VCaP (cell line): ENCODE results near the gene HMGB4.

Experiments used
- H3K27ac ChIP-seq: fragments of 450-650 bp; 2 replicates; pipeline ENCODE4 v1.5.1; 2017
- TF ChIP-seq, protein P1 (sequence below): fragments of 450-650 bp; conservative IDR thresholded peaks from 2 replicates; pipeline ENCODE4 v1.5.1; 2017; ENCODE audit warnings: mild to moderate bottlenecking, moderate library complexity

The HMGB4 gene, protein sequence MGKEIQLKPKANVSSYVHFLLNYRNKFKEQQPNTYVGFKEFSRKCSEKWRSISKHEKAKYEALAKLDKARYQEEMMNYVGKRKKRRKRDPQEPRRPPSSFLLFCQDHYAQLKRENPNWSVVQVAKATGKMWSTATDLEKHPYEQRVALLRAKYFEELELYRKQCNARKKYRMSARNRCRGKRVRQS

DNA sequence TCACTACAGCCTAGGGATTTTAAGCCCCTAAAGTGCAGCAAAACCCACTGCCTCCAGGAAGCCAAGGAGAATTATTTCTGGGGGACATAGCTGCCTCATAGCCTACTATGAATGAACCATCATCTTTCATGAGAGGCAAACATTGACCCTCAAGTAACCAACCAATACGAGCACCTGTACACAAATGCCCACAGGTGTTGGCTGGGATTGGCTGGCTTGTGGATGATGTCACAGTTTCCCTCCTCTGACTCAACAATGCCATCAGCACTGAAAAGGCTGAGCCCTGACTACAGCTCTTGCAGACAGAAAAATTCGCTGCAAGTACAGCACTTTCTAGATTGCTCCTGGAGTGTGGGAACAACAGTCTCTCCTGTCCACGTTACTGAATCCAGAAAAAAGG lies at the start of gene HMGB4:
TSS of gene HMGB4 (plus strand) at position 301 of the 400 bp plus-strand sequence. CDS start 113 bp downstream, outside the sequence.
- TF ChIP-seq, protein P1, sequence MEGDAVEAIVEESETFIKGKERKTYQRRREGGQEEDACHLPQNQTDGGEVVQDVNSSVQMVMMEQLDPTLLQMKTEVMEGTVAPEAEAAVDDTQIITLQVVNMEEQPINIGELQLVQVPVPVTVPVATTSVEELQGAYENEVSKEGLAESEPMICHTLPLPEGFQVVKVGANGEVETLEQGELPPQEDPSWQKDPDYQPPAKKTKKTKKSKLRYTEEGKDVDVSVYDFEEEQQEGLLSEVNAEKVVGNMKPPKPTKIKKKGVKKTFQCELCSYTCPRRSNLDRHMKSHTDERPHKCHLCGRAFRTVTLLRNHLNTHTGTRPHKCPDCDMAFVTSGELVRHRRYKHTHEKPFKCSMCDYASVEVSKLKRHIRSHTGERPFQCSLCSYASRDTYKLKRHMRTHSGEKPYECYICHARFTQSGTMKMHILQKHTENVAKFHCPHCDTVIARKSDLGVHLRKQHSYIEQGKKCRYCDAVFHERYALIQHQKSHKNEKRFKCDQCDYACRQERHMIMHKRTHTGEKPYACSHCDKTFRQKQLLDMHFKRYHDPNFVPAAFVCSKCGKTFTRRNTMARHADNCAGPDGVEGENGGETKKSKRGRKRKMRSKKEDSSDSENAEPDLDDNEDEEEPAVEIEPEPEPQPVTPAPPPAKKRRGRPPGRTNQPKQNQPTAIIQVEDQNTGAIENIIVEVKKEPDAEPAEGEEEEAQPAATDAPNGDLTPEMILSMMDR = no peak
- no peak within 1 kb of the TSS for H3K27ac ChIP-seq

DNA sequence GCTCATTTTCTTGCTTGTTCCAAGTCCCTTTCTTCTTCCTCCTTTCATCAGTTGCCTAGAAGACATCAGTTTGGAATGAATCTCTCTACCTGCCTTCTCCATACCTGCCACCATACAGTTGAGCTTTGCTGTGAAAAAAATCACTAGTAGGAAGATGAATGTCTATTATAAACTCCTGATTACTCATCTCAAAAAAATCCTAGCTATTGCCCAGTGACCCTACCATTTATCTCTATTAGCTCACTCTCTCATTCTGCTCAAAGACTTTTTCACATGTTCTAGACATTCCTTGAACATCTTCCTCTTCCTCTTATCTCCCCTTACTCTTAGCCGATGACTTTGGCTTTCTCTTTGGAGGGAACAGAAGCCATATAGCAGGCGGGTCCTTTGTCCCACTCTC lies 49.7 kb upstream of the HMGB4 start:
- TF ChIP-seq, protein P1 = no peak
- H3K27ac ChIP-seq = no peak overlapping the region

DNA sequence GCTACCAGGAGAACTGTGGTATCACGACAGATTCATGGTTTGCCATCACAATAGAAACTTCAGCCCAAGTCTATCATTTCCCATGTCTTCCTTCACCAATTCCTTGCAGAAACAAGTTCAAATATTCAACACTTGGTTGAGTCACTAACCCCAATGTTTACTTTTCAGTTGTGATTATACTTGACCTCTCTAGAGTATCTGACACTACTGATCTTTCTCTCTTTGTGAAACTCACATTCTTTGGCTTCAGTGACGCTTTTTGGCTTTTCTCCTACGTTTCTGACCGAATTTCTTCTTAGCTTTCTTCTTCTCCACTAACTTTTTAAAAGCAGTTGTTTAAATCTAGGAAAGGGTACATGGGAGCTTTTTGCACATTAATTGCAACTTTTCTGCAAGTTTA lies 48.8 kb upstream of the HMGB4 start:
- H3K27ac ChIP-seq = no peak overlapping the region
- TF ChIP-seq, protein P1 = no peak

DNA sequence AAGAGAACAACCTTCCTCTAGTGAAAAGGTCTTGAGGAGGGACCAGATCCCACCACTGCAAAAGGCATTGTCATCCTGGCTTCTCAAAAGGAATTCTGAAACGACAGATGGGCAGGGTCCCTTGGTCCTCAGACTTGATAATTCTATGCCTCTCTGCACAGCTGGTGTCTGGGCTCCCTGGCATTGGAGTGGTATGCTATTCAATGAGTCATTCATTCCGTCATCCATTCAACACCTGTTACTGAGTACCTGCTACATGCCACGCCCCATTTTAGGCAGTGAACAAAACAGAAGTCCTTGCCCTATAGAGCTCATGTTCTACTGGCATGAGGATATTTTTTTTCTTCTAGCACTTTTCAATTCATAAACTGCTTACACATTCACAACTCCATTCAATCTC lies 45.8 kb upstream of the HMGB4 start:
- TF ChIP-seq, protein P1 = no peak

DNA sequence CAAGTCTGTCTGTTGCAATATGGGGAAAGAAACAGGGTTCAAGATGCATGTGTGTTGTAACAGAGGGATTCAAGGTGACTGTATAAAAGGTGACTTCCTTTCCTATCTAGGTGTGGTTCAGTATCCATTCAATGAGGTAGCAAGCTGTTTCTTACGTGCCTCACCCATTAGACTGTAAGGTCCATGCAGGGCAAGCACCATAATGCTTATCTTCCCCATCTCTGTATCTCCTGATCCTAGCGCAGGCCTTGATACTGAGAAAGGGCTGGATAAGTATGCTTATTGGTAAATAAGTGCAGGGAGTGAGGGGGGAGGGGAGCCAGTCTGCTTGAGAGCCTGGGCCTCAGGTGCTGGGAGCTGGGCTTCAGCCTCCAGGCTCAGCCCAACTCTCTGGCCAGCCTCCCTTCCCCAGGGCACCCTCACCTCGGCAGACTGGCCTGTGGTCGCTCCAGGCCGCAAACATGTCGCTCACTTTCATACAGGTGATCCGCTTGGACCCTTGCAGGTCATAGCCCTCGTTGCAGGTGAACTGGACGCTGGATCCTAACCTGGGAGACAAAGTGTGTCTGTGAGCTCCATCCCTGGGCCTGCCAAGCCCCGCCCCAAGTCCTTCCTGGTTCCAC lies 44.5 kb upstream of the HMGB4 start:
- no peak overlapping the region for H3K27ac ChIP-seq
- TF ChIP-seq, protein P1 = no peak

More for the DNA sequence above, 45.8 kb upstream of the HMGB4 start:
- H3K27ac ChIP-seq = no peak overlapping the region

DNA sequence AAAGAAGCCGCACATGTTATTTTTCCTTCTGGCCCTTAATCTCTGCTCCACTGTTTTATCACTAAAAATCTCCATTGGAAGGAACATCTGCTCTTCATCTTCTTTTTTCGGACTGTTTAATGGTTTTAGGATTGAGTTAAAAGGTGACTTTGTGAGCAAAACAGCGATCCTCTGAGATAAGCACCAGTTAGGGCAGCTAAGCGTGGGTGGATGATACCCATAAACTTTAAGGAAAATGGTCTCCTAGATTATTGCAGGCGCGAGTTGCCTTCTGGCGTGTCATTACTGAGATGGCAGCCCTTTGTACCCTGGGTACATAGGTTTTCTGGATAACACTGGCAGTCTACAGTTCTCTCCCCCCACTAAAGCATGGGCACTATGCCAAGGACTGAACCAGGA lies 44.0 kb upstream of the HMGB4 start:
- no peak overlapping the region for H3K27ac ChIP-seq
- TF ChIP-seq, protein P1 = no peak

DNA sequence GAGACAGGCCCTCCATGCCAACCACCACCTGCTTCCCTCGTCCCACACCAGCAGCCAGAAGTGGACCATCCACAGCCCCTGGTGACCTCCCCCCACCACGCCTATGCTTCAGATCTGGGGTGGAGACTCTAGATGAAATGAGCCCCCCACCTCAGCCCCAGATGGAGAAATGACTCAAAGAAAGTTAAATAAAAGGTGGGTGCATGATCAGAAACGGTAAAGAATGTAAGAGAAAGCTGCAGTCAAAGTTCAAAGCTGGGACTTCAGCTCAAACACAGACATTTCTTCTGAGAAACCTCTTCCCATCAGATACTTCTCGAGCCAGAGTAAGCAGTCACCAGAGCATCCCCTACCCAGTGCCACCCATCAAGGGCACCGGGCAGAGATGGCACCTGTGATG lies 43.1 kb upstream of the HMGB4 start:
- TF ChIP-seq, protein P1 = no peak
- no peak overlapping the region for H3K27ac ChIP-seq
